Mucosa of stomach (tissue), 1 donor: ENCODE results near the gene KCNN4.

Source experiments
- H3K27me3 ChIP-seq: one replicate; pipeline ENCODE4 v1.7.0; 2013; ENCODE audit warnings: mild to moderate bottlenecking, low read length; ENCODE audit not compliant: control insufficient read depth, insufficient read depth
- H3K36me3 ChIP-seq: one replicate; pipeline ENCODE4 v1.7.0; 2013; ENCODE audit warnings: low read length; ENCODE audit not compliant: control insufficient read depth, insufficient read depth
- H3K4me1 ChIP-seq: one replicate; pipeline ENCODE4 v1.7.0; 2013; ENCODE audit warnings: mild to moderate bottlenecking, low read length; ENCODE audit not compliant: control insufficient read depth, insufficient read depth
- H3K4me3 ChIP-seq: one replicate; pipeline ENCODE4 v1.7.0; 2013; ENCODE audit warnings: low read length
- H3K9ac ChIP-seq: one replicate; pipeline ENCODE4 v1.7.0; 2013; ENCODE audit warnings: mild to moderate bottlenecking, low read length, moderate library complexity
- H3K9me3 ChIP-seq: one replicate; pipeline ENCODE4 v1.7.0; 2013; ENCODE audit warnings: mild to moderate bottlenecking, low read length, moderate library complexity; ENCODE audit not compliant: control insufficient read depth
- donor health status: Pancreatic carcinoma.

The KCNN4 gene

DNA sequence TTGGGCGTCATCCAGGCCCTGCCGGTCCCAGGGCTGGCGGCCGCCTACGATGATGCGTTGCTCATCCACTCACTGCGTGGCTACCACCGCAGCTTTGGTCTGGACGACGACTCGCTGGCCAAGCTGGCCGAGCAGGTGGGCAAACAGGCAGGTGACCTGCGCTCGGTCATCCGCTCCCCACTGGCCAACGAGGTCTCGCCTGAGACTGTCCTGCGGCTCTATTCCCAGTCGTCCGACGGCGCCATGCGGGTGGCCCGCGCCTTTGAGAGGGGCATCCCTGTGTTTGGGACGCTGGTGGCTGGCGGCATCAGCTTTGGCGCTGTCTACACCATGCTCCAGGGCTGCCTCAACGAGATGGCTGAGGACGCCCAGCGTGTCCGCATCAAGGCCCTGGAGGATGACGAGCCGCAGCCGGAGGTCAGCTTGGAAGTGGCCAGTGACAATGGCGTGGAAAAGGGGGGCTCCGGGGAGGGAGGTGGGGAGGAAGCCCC, 61.4 kb downstream of the KCNN4 start:
- Histone ChIP-seq H3K27me3 (peaks cover 4% of the 10 kb centered on the region), H3K4me3 (no peak overlapping the region), H3K4me1 (no peaks in the 10 kb centered on the region), H3K9me3 (no peaks in the 10 kb centered on the region), H3K36me3 (no peaks in the 10 kb centered on the region), H3K9ac (no peak overlapping the region)

DNA sequence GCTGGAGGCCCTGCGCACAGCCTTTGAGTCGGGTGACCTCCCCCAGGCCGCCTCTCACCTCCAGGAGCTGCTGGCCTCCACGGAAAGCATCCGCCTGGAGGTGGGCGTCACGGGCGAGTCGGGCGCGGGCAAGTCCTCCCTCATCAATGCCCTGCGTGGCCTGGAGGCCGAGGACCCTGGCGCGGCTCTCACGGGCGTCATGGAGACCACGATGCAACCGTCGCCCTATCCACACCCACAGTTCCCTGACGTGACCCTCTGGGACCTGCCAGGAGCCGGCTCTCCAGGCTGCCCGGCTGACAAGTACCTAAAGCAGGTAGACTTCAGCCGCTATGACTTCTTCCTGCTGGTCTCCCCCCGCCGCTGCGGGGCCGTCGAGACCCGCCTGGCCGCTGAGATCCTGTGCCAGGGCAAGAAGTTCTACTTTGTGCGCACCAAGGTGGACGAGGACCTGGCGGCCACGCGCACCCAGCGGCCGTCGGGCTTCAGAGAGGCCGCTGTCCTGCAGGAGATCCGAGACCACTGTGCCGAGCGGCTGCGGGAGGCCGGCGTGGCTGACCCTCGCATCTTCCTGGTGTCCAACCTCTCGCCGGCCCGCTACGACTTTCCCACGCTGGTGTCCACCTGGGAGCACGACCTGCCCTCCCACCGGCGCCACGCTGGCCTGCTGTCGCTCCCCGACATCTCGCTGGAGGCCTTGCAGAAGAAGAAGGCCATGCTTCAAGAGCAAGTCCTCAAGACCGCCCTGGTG, 62.0 kb downstream of the KCNN4 start:
- Histone ChIP-seq H3K36me3 (no peaks in the 10 kb centered on the region), H3K27me3 (peaks cover 4% of the 10 kb centered on the region), H3K4me1 (no peaks in the 10 kb centered on the region), H3K9me3 (no peaks in the 10 kb centered on the region), H3K9ac (no peak overlapping the region), H3K4me3 (no peak overlapping the region)
